Pancreas (tissue), 10 donors: ENCODE results near the gene MTHFD1L. TPM values are rescaled to one million over a fixed set of nuclear protein-coding genes. Genes with fewer than 3 reads are reported as not detected.

Experiments used
- ATAC-seq, 4 donors: fragments of 200-7000 bp; cut with Tn5 transposase; one replicate each; pipeline versions ENCODE4 v1.8.0 to v1.9.1; 2020; ENCODE audit warnings: mild to moderate bottlenecking in 4 of 4, moderate library complexity in 4 of 4
- DNase-seq, 6 donors: peaks; one replicate each; pipeline ENCODE4 v3.0.0-alpha.2; 2020
- FAIRE-seq: peaks from 2 replicates; lab custom pipeline; 2012; peaks lifted over from hg19 to GRCh38; lab: Jason Lieb, UNC
- H3K27ac ChIP-seq, 4 donors: fragments of 200-600 bp; sonication (generic); 1 replicate in 3 of 4; 2 replicates in 1 of 4; pipeline versions ENCODE4 v1.5.0 to v1.8.0; 2020
- H3K27me3 ChIP-seq, 4 donors: fragments of 200-600 bp; one replicate each; pipeline ENCODE4 v1.8.0; 2021
- H3K36me3 ChIP-seq, 3 donors: fragments of 200-600 bp; sonication (generic) in 1 of 3; one replicate each; pipeline versions ENCODE4 v1.5.0 to v1.8.0; 2020 to 2021
- H3K4me1 ChIP-seq, 3 donors: fragments of 200-600 bp; one replicate each; pipeline ENCODE4 v1.8.0; 2021
- H3K4me3 ChIP-seq, 4 donors: fragments of 200-600 bp; sonication (generic) in 2 of 4; one replicate each; pipeline versions ENCODE4 v1.5.0 to v1.8.0; 2020 to 2021
- H3K9me3 ChIP-seq, 4 donors: fragments of 200-600 bp; one replicate each; pipeline ENCODE4 v1.8.0; 2021
- CTCF ChIP-seq, 4 donors: fragments of 200-600 bp; sonication (generic) in 3 of 4; IDR thresholded peaks; one replicate each; pipeline versions ENCODE4 v1.5.0 to v1.8.0; 2021; ENCODE audit warnings: antibody characterized with exemption in 4 of 4
- WGBS, 2 donors: extraction: QIAGEN DNeasy Blood & Tissue Kit; methylation state at CpG; one replicate each; pipeline ENCODE4 v1.1.7; 2013; 5-methylcytosine and 5-hydroxymethylcytosine counted together
- intact Hi-C, 3 donors: fragments of 100-400 bp; cut with DNase I; formaldehyde crosslinking; loops; one replicate each; pipeline versions ENCODE4 v1.11.1 to v1.14.2; 2022
- polyA plus RNA-seq, 2 donors: library from polyadenylated mRNA; stranded (reverse); fragments of 200-250 nt; gene quantifications; one replicate each; pipeline ENCODE4 v1.2.3, GENCODE V29; 2013
- total RNA-seq, 6 donors: library from RNA; stranded (reverse); fragmentation: NEBNext Ultra II Directional in 4 of 6; extraction: Animal tissue kit (Norgen Biotek cat#: 25700) in 4 of 6; gene quantifications; one replicate each; pipeline versions ENCODE4 v1.2.1 to v1.2.4, GENCODE V29; 2021 to 2023
- donor health status: healthy with polysubstance abuse.
- donor health status: DM: no; HTN: no; CAD: no; lungs with moderate emphysema.
- donor health status: DM: no; HTN: no; CAD: no.
- donor health status: control.
- donor health status: control.
- donor health status: Bipolar disorder and iron deficiency.
- donor health status: DM: yes; HTN: yes; CAD: no.
- donor health status: DM: no; HTN: no; CAD: no.
- donor health status: DM: no; HTN: no; CAD: no.
- donor health status: DM: yes; HTN: yes; CAD: no.

MTHFD1L gene
- total and polyA plus RNA-seq, 8 donors: 3.2 to 26.5 (median 9.0) TPM

DNA sequence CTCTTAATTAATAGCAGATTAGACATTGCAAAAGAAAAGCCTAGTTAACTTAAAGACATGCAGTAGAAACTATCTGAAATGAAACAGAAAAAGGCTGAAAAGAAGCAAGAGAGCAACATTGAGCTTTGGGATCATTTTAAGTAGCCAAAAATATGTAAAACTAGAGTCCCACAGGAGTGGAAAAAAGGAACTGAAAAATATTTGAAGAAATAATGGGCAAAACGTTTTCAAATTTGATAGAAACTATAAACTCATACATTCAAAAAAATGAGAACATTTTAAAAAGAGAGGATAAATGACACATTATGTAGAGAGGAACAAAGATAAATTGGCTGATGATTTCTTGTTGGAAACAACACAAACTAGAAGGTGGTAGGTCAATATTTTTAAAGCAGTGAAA, 208.2 kb downstream of the MTHFD1L start:
- H3K4me3 ChIP-seq: no peak overlapping the region
- H3K9me3 ChIP-seq: no peaks in the 10 kb centered on the region
- WGBS, 2 donors: 32 to 33% methylated on average over 1 of the region's 1 CpG
- H3K36me3 ChIP-seq: no peaks in the 10 kb centered on the region
- DNase-seq (no peak), FAIRE-seq (no peak), ATAC-seq (no peak)
- TF ChIP-seq CTCF (IDR thresholded peaks at IDR 0.05): no peak
- no peak overlapping the region for H3K27ac ChIP-seq
- intact Hi-C loops: no loop called here
- H3K4me1 ChIP-seq: peaks cover 0 to 2% (median 0%) of the 10 kb centered on the region in 3 donors
- no peaks in the 10 kb centered on the region for H3K27me3 ChIP-seq

GRCh38 chr6:151075005-151075404, 209.5 kb downstream of the MTHFD1L start:
- no peak for TF ChIP-seq CTCF (IDR thresholded peaks at IDR 0.05)
- Histone ChIP-seq H3K36me3 (no peaks in the 10 kb centered on the region), H3K9me3 (no peaks in the 10 kb centered on the region), H3K27ac (no peak overlapping the region), H3K27me3 (no peaks in the 10 kb centered on the region), H3K4me1 (no peaks in the 10 kb centered on the region), H3K4me3 (no peak overlapping the region)
- 97 to 98% methylated on average over 3 of the region's 3 CpGs for WGBS, 2 donors
- no peak for ATAC-seq
- no peak for DNase-seq
- intact Hi-C loops: no loop called here
- no peak for FAIRE-seq

DNA sequence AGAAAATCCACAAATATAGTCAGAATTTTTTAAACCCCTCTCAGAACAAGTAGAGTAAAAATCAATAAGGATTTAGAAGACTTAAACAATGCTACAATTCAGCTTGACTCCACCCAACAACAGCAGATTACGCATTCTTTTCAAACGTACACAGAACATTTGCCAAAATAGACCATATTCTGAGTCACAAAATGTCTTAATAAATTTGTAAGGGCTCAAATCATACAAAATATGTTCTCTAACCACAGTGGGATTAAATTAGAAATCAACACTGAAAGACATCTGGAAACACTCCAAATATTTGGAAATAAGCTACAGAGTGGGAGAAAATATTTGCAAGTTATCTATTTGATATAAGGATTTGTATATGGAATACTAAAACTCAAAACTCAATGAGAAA, 210.0 kb downstream of the MTHFD1L start:
- WGBS, 2 donors: 92 to 95% methylated on average over 2 of the region's 2 CpGs
- Histone ChIP-seq H3K4me3 (no peak overlapping the region), H3K36me3 (no peaks in the 10 kb centered on the region), H3K9me3 (no peaks in the 10 kb centered on the region), H3K27ac (no peak overlapping the region), H3K27me3 (no peaks in the 10 kb centered on the region), H3K4me1 (no peaks in the 10 kb centered on the region)
- TF ChIP-seq CTCF (IDR thresholded peaks at IDR 0.05): no peak
- ATAC-seq: no peak
- intact Hi-C loops: no loop called here
- FAIRE-seq: no peak
- DNase-seq: no peak

DNA sequence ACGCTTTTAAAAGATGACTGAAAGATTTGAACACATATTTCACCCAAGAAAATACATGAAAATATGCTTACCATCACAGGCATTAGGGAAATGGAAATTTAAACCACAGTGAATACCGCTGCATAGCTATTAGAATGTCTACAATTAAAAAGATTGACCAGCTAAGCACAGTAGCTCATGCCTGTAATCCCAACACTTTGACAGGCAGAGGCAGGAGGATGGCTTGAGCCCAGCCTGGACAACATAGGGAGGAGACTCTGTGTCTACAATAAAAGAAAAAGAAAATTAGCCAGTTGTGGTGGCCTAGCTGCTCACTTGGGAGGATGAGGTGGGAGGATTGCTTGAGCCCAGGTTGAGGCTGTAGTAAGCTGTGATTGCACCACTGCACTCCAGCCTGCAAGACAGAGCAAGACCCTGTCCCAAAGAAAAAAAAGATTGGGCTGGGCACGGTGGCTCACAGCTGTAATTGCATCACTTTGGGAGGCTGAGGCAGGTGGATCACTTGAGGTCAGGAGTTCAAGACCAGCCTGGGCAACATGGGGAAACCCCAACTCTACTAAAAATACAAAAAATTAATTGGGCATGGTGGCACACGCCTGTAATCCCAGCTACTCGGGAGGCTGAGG, 210.5 kb downstream of the MTHFD1L start:
- Histone ChIP-seq H3K36me3 (no peaks in the 10 kb centered on the region), H3K9me3 (no peaks in the 10 kb centered on the region), H3K4me3 (no peak overlapping the region), H3K27me3 (no peaks in the 10 kb centered on the region), H3K4me1 (no peaks in the 10 kb centered on the region), H3K27ac (no peak overlapping the region)
- WGBS, 2 donors: 98% methylated on average over 5 of the region's 5 CpGs
- intact Hi-C loops: no loop called here
- FAIRE-seq (no peak), DNase-seq (no peak), ATAC-seq (no peak)
- TF ChIP-seq CTCF (IDR thresholded peaks at IDR 0.05): no peak

- Histone ChIP-seq H3K4me3 (no peak overlapping the region), H3K36me3 (no peaks in the 10 kb centered on the region), H3K27ac (no peak overlapping the region), H3K9me3 (no peaks in the 10 kb centered on the region), H3K27me3 (no peaks in the 10 kb centered on the region), H3K4me1 (no peaks in the 10 kb centered on the region)
- no peak for TF ChIP-seq CTCF (IDR thresholded peaks at IDR 0.05)
- no peak for FAIRE-seq
- WGBS, 2 donors: 93 to 98% methylated on average over 6 of the region's 6 CpGs
- no peak for DNase-seq
- no peak for ATAC-seq
- intact Hi-C loops: no loop called here
Measured at GRCh38 chr6:151078655-151079054, 213.2 kb downstream of the MTHFD1L start.
